ENCODE measurements around the gene OIT3.

DNA sequence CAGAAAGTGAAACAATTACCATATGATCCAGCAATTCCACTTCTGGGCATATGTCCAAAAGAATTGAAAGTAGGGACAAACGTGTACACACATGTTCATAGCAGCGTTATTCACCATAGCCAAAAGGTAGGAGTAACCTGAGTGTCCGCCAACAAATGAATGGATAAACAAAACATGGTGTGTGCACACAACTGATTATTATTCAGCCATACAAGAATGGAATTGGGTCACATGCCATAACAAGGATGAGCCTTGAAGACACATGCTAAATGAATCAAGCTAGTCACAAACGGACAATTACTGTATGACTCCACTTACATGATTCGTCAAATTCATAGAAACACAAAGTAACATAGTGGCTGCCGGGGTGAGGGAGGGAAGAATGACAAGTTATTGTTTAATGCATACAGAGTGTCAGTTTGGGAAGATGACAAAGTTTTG lies 4.1 kb upstream of the OIT3 start:
- no peak for TF ChIP-seq CTCF (IDR thresholded peaks at IDR 0.05)
- no peak for TF ChIP-seq POLR2A (IDR thresholded peaks at IDR 0.05)
